Karpas-422 (cell line): Measurements from ENCODE around the gene C6orf89. TPM values are rescaled to one million over a fixed set of nuclear protein-coding genes. Genes with fewer than 3 reads are reported as not detected.
"Not testable (repeated sequence)": the region's sequence is repeated elsewhere in the genome, so short reads cannot be mapped to it uniquely, and the experiment has no call there.

Source experiments
- DNase-seq: peaks from one replicate; pipeline ENCODE4 v3.0.0-alpha.2; 2015
- H2AFZ ChIP-seq: fragments of 200-600 bp; sonication (generic); 2 replicates; pipeline ENCODE4 v1.6.1; 2014; ENCODE audit warnings: antibody characterized with exemption, low read length, mixed read lengths
- H3K27ac ChIP-seq: fragments of 200-600 bp; sonication (generic); 2 replicates; pipeline ENCODE4 v1.5.1; 2014; ENCODE audit warnings: mild to moderate bottlenecking, low read length, moderate library complexity
- H3K27me3 ChIP-seq: fragments of 200-600 bp; sonication (generic); 2 replicates; pipeline ENCODE4 v1.6.1; 2014; ENCODE audit warnings: low read length, mixed read lengths
- H3K36me3 ChIP-seq: fragments of 200-600 bp; sonication (generic); 2 replicates; pipeline ENCODE4 v1.6.1; 2014; ENCODE audit warnings: low read length, mixed read lengths; ENCODE audit not compliant: insufficient read depth
- H3K4me1 ChIP-seq: fragments of 200-600 bp; sonication (generic); 2 replicates; pipeline ENCODE4 v1.6.1; 2014; ENCODE audit warnings: mild to moderate bottlenecking, low read length, mixed read lengths
- H3K4me2 ChIP-seq: fragments of 200-600 bp; sonication (generic); 2 replicates; pipeline ENCODE4 v1.6.1; 2014; ENCODE audit warnings: low read length, low read depth, mild to moderate bottlenecking; ENCODE audit not compliant: poor library complexity, severe bottlenecking
- H3K4me3 ChIP-seq: fragments of 200-600 bp; sonication (generic); 2 replicates; pipeline ENCODE4 v1.5.1; 2014; ENCODE audit warnings: mild to moderate bottlenecking, antibody characterized with exemption, low read length, mixed read lengths
- H3K79me2 ChIP-seq: fragments of 200-600 bp; sonication (generic); 2 replicates; pipeline ENCODE4 v1.6.1; 2014; ENCODE audit warnings: mild to moderate bottlenecking, low read length, mixed read lengths
- H3K9ac ChIP-seq: fragments of 200-600 bp; sonication (generic); 2 replicates; pipeline ENCODE4 v1.6.0; 2014; ENCODE audit warnings: low read length
- H3K9me2 ChIP-seq: fragments of 200-600 bp; sonication (generic), shearing (Covaris generic); replicated peaks from 2 replicates; pipeline ENCODE4 v1.6.0; 2014; ENCODE audit warnings: mild to moderate bottlenecking, low read length, moderate library complexity; ENCODE audit not compliant: insufficient read depth
- H3K9me3 ChIP-seq: fragments of 300-700, 200-600 bp; sonication (generic); 2 replicates; pipeline ENCODE4 v1.6.1; 2014; ENCODE audit warnings: low read length, mixed read lengths
- H4K20me1 ChIP-seq: fragments of 200-600 bp; sonication (generic); 2 replicates; pipeline ENCODE4 v1.6.1; 2014; ENCODE audit warnings: mild to moderate bottlenecking, antibody characterized with exemption, low read length, low read depth; ENCODE audit not compliant: insufficient read depth
- total RNA-seq: library from RNA; depleted of rRNA; stranded (reverse); fragments of >200 nt; shearing (Covaris generic); gene quantifications from 2 replicates; pipeline ENCODE4 v1.2.3, GENCODE V29; 2014; ENCODE audit warnings: low replicate concordance

C6orf89 gene
- total RNA-seq, 1 experiment from 2014 or later: 53.1 TPM

- H3K79me2 ChIP-seq: no peaks in the 10 kb centered on the region
- no peak overlapping the region for H3K4me3 ChIP-seq
- H2AFZ ChIP-seq: no peak overlapping the region
These were observed 47.8 kb downstream of the C6orf89 start for GRCh38 chr6:36933519-36933918.

GRCh38 chr6:36934901-36935300, 49.1 kb downstream of the C6orf89 start:
- no peak overlapping the region for H3K4me2 ChIP-seq
- H3K79me2 ChIP-seq: no peaks in the 10 kb centered on the region
- H3K9me2 ChIP-seq: no peaks in the 10 kb centered on the region
- no peak overlapping the region for H3K27ac ChIP-seq
- H4K20me1 ChIP-seq: no peaks in the 10 kb centered on the region
- H3K36me3 ChIP-seq: no peaks in the 10 kb centered on the region
- no peaks in the 10 kb centered on the region for H3K27me3 ChIP-seq
- H3K9me3 ChIP-seq: no peaks in the 10 kb centered on the region
- H3K4me3 ChIP-seq: no peak overlapping the region
- H3K4me1 ChIP-seq: no peaks in the 10 kb centered on the region
- H3K9ac ChIP-seq: no peak overlapping the region
- H2AFZ ChIP-seq: no peak overlapping the region
- no peak for DNase-seq

More at GRCh38 chr6:36933519-36933918, 47.8 kb downstream of the C6orf89 start:
- H3K9me2 ChIP-seq: no peaks in the 10 kb centered on the region
- H3K4me1 ChIP-seq: no peaks in the 10 kb centered on the region
- no peaks in the 10 kb centered on the region for H3K36me3 ChIP-seq
- H3K9me3 ChIP-seq: no peaks in the 10 kb centered on the region
- H3K27me3 ChIP-seq: no peaks in the 10 kb centered on the region
- no peaks in the 10 kb centered on the region for H4K20me1 ChIP-seq
- no peak overlapping the region for H3K9ac ChIP-seq
- H3K27ac ChIP-seq: no peak overlapping the region
- H3K4me2 ChIP-seq: no peak overlapping the region
- no peak for DNase-seq

- no peaks in the 10 kb centered on the region for H3K27me3 ChIP-seq
- no peak for DNase-seq
- no peaks in the 10 kb centered on the region for H3K4me1 ChIP-seq
- no peaks in the 10 kb centered on the region for H3K9me2 ChIP-seq
- H4K20me1 ChIP-seq: no peaks in the 10 kb centered on the region
- no peak overlapping the region for H3K27ac ChIP-seq
- no peaks in the 10 kb centered on the region for H3K9me3 ChIP-seq
- H3K79me2 ChIP-seq: no peaks in the 10 kb centered on the region
- no peak overlapping the region for H3K9ac ChIP-seq
- no peak overlapping the region for H3K4me3 ChIP-seq
- H3K36me3 ChIP-seq: no peaks in the 10 kb centered on the region
- no peak overlapping the region for H2AFZ ChIP-seq
- no peak overlapping the region for H3K4me2 ChIP-seq
These were observed 51.1 kb downstream of the C6orf89 start for GRCh38 chr6:36936824-36937223.

- no peak overlapping the region for H3K4me3 ChIP-seq
- no peak for DNase-seq
- H4K20me1 ChIP-seq: no peaks in the 10 kb centered on the region
- no peaks in the 10 kb centered on the region for H3K9me3 ChIP-seq
- H3K27me3 ChIP-seq: no peaks in the 10 kb centered on the region
- no peak overlapping the region for H2AFZ ChIP-seq
- no peak overlapping the region for H3K9ac ChIP-seq
- no peaks in the 10 kb centered on the region for H3K36me3 ChIP-seq
- H3K9me2 ChIP-seq: no peaks in the 10 kb centered on the region
- H3K27ac ChIP-seq: no peak overlapping the region
- H3K4me2 ChIP-seq: no peak overlapping the region
- H3K79me2 ChIP-seq: no peaks in the 10 kb centered on the region
- no peaks in the 10 kb centered on the region for H3K4me1 ChIP-seq
These were observed 52.1 kb downstream of the C6orf89 start for GRCh38 chr6:36937896-36938295.

GRCh38 chr6:36938536-36938935, 52.8 kb downstream of the C6orf89 start:
- Histone ChIP-seq H3K4me2 (no peak overlapping the region), H3K9ac (no peak overlapping the region), H3K9me2 (no peaks in the 10 kb centered on the region), H3K9me3 (no peaks in the 10 kb centered on the region), H3K27me3 (no peaks in the 10 kb centered on the region), H3K79me2 (no peaks in the 10 kb centered on the region), H3K4me3 (no peak overlapping the region), H3K4me1 (no peaks in the 10 kb centered on the region), H4K20me1 (no peaks in the 10 kb centered on the region), H3K27ac (no peak overlapping the region), H2AFZ (no peak overlapping the region), H3K36me3 (no peaks in the 10 kb centered on the region)
- no peak for DNase-seq

GRCh38 chr6:36939005-36939404, 53.3 kb downstream of the C6orf89 start:
- not testable (repeated sequence) for H3K9ac ChIP-seq, H3K9me2 ChIP-seq, H3K27ac ChIP-seq, H3K4me2 ChIP-seq, H4K20me1 ChIP-seq, H3K27me3 ChIP-seq, DNase-seq, H2AFZ ChIP-seq, H3K9me3 ChIP-seq, H3K79me2 ChIP-seq, H3K4me1 ChIP-seq, H3K4me3 ChIP-seq, H3K36me3 ChIP-seq

- H4K20me1 ChIP-seq: no peaks in the 10 kb centered on the region
- no peaks in the 10 kb centered on the region for H3K4me1 ChIP-seq
- H2AFZ ChIP-seq: no peak overlapping the region
- H3K4me2 ChIP-seq: no peak overlapping the region
- no peaks in the 10 kb centered on the region for H3K9me3 ChIP-seq
- H3K9me2 ChIP-seq: no peaks in the 10 kb centered on the region
- no peaks in the 10 kb centered on the region for H3K36me3 ChIP-seq
- no peak for DNase-seq
- H3K9ac ChIP-seq: no peak overlapping the region
- no peak overlapping the region for H3K4me3 ChIP-seq
- H3K27ac ChIP-seq: no peak overlapping the region
- no peaks in the 10 kb centered on the region for H3K79me2 ChIP-seq
- no peaks in the 10 kb centered on the region for H3K27me3 ChIP-seq
These were observed 54.3 kb downstream of the C6orf89 start for GRCh38 chr6:36940027-36940426.

GRCh38 chr6:36941561-36941960, 55.8 kb downstream of the C6orf89 start:
- not testable (repeated sequence) for H3K4me3 ChIP-seq, H3K36me3 ChIP-seq, H2AFZ ChIP-seq, DNase-seq, H3K4me1 ChIP-seq, H3K9me2 ChIP-seq, H3K4me2 ChIP-seq, H3K27me3 ChIP-seq, H3K9me3 ChIP-seq, H4K20me1 ChIP-seq, H3K9ac ChIP-seq, H3K79me2 ChIP-seq, H3K27ac ChIP-seq

- not testable (repeated sequence) for H3K27me3 ChIP-seq, H3K9me3 ChIP-seq, DNase-seq, H3K27ac ChIP-seq, H4K20me1 ChIP-seq, H3K4me3 ChIP-seq, H3K9ac ChIP-seq, H3K9me2 ChIP-seq, H3K36me3 ChIP-seq, H3K4me1 ChIP-seq, H2AFZ ChIP-seq, H3K4me2 ChIP-seq, H3K79me2 ChIP-seq
These were observed 56.6 kb downstream of the C6orf89 start for GRCh38 chr6:36942329-36942728.
